ENCODE measurements around the gene ATRIP.

GRCh38 chr3:48439820-48440589, 6.5 kb upstream of the ATRIP start, which contains the start of the genes CCDC51 and TMA7:
- TF ChIP-seq CTCF (IDR thresholded peaks at IDR 0.05) (no peak), POLR2A (IDR thresholded peaks at IDR 0.05) (peak; percentile 93), POLR2AphosphoS5 (IDR thresholded peaks at IDR 0.05) (peak; percentile 93 to 99 (median 97))

Data from breast epithelium (tissue), 3 donors.